Ramos (cell line): ENCODE results near the gene RHOB.
"Not testable (repeated sequence)": the region's sequence is repeated elsewhere in the genome, so short reads cannot be mapped to it uniquely, and the experiment has no call there.

Experiments used
- in situ Hi-C: fragments of 300-500 bp; cut with MboI; formaldehyde crosslinking; loops from one replicate; pipeline ENCODE4 v1.14.3; 2022; ENCODE audit warnings: low sequenced_read_pairs; ENCODE audit not compliant: unreplicated experiment

Gene RHOB

GRCh38 chr2:20451341-20451740 is 4.5 kb downstream of the RHOB start:
- in situ Hi-C loops, result no loop called here

GRCh38 chr2:20451761-20452499 is 5.1 kb downstream of the RHOB start:
- in situ Hi-C loops, result no loop called here

GRCh38 chr2:20452551-20452950 is 5.7 kb downstream of the RHOB start:
- in situ Hi-C loops, result no loop called here

GRCh38 chr2:20453087-20453486 is 6.2 kb downstream of the RHOB start:
- in situ Hi-C loops, result no loop called here

GRCh38 chr2:20454036-20454981 is 7.4 kb downstream of the RHOB start:
- in situ Hi-C loops, result no loop called here

- in situ Hi-C loops, result no loop called here
Measured at GRCh38 chr2:20455076-20455587, 8.3 kb downstream of the RHOB start.

GRCh38 chr2:20456116-20456571 is 9.3 kb downstream of the RHOB start:
- in situ Hi-C loops, result no loop called here

GRCh38 chr2:20456636-20457426 is 10.0 kb downstream of the RHOB start:
- in situ Hi-C loops, result no loop called here

- in situ Hi-C loops, result no loop called here
Measured at GRCh38 chr2:20457661-20458630, 11.1 kb downstream of the RHOB start.

- in situ Hi-C loops, result not testable (repeated sequence)
Measured at GRCh38 chr2:20458737-20459484, 12.0 kb downstream of the RHOB start.

GRCh38 chr2:20465716-20466394 is 19.0 kb downstream of the RHOB start:
- in situ Hi-C loops, result no loop called here

- in situ Hi-C loops, result no loop called here
Measured at GRCh38 chr2:20467789-20468548, 21.1 kb downstream of the RHOB start.

GRCh38 chr2:20468549-20469500 is 22.0 kb downstream of the RHOB start:
- in situ Hi-C loops, result no loop called here

GRCh38 chr2:20469595-20469994 is 22.7 kb downstream of the RHOB start:
- in situ Hi-C loops, result no loop called here

- in situ Hi-C loops, result no loop called here
Measured at GRCh38 chr2:20470211-20470610, 23.3 kb downstream of the RHOB start.

GRCh38 chr2:20471148-20471547 is 24.3 kb downstream of the RHOB start:
- in situ Hi-C loops, result no loop called here
